Naive thymus-derived CD8-positive, alpha-beta T cell (primary cell): ENCODE measurements around the gene RERE. TPM values are rescaled to one million over a fixed set of nuclear protein-coding genes. Genes with fewer than 3 reads are reported as not detected.
"Not testable (repeated sequence)": the region's sequence is repeated elsewhere in the genome, so short reads cannot be mapped to it uniquely, and the experiment has no call there.

Experiments used
- ATAC-seq, 2 donors: fragments of 150-1000 bp; cut with Tn5 transposase in 1 of 2; sonication (Bioruptor Pico), chemical (Tn5 transposase) in 1 of 2; 1 replicate in 1 of 2; 2 replicates in 1 of 2; pipeline ENCODE4 v1.10.0; 2021; ENCODE audit warnings: mild to moderate bottlenecking in 2 of 2, moderate library complexity in 2 of 2
- POLR2A ChIA-PET: fragments of 350-600 bp; sonication (Branson Sonifier 250); formaldehyde crosslinking; loops from one replicate; lab custom pipeline; 2021; ENCODE audit warnings: antibody characterized with exemption; lab: Charles Lee
- DNase-seq, 10 donors: peaks; one replicate each; pipeline versions ENCODE4 v3.0.0 to v3.0.0-alpha.2; 2020 to 2022
- H3K27ac Mint-ChIP-seq, 10 donors: one replicate each; pipeline ENCODE4 v1.8.0; 2020 to 2022; ENCODE audit warnings: mild to moderate bottlenecking in 10 of 10, mixed read lengths in 10 of 10, moderate library complexity in 4 of 10, inconsistent platforms in 1 of 10
- H3K27me3 Mint-ChIP-seq, 5 donors: one replicate each; pipeline ENCODE4 v1.8.0; 2021 to 2022; ENCODE audit warnings: mixed read lengths in 5 of 5
- H3K36me3 Mint-ChIP-seq, 3 donors: one replicate each; pipeline ENCODE4 v1.8.0; 2020 to 2022; ENCODE audit warnings: mixed read lengths in 3 of 3, mild to moderate bottlenecking in 2 of 3, inconsistent platforms in 1 of 3
- H3K4me1 Mint-ChIP-seq, 4 donors: one replicate each; pipeline ENCODE4 v1.8.0; 2021 to 2022; ENCODE audit warnings: mixed read lengths in 4 of 4
- H3K4me3 Mint-ChIP-seq, 10 donors: one replicate each; pipeline ENCODE4 v1.8.0; 2020 to 2022; ENCODE audit warnings: mild to moderate bottlenecking in 10 of 10, mixed read lengths in 10 of 10, moderate library complexity in 6 of 10, inconsistent platforms in 1 of 10
- H3K9me3 Mint-ChIP-seq, 9 donors: one replicate each; pipeline ENCODE4 v1.8.0; 2020 to 2022; ENCODE audit warnings: mixed read lengths in 9 of 9, mild to moderate bottlenecking in 3 of 9, inconsistent platforms in 1 of 9, moderate library complexity in 1 of 9
- polyA plus RNA-seq, 3 donors: library from polyadenylated mRNA; unstranded; fragments of 300-500 nt; fragmentation: Illumina TruSeq; gene quantifications; one replicate each; pipeline ENCODE4 v1.2.3, GENCODE V29; 2021
- total RNA-seq, 8 experiments: library from RNA in 2 of 8; stranded (reverse) in 2 of 8; gene quantifications; one replicate each; pipeline ENCODE4 v1.2.3 and lab custom pipeline; 2021 to 2026

The RERE gene
- total and polyA plus RNA-seq, 5 experiments from 2014 or later, result 4.1 to 84.2 (median 8.8) TPM

- H3K36me3 Mint-ChIP-seq, result peaks cover 0 to 24% (median 5%) of the 10 kb centered on the region in 3 donors
- ATAC-seq (peak; percentile 93 to 96), DNase-seq (peak in 9 of 10 donors; percentile 27 to 70 (median 53))
- H3K4me1 Mint-ChIP-seq, result peaks cover 17 to 51% (median 44%) of the 10 kb centered on the region in 4 donors
- peak overlapping the region; percentile 61 to 85 (median 73) for H3K4me3 Mint-ChIP-seq
- POLR2A ChIA-PET, result interaction anchor here (0.5 to 4.7 kb wide), 6 partner anchors 11 to 632 kb away, joined by 3 to 28 read pairs (median 5); no protein-coding TSS in a partner anchor
- H3K27ac Mint-ChIP-seq, result peak overlapping the region; percentile 89 to 97 (median 94)
- H3K27me3 Mint-ChIP-seq, result no peaks in the 10 kb centered on the region
- no peaks in the 10 kb centered on the region for H3K9me3 Mint-ChIP-seq
Observed at GRCh38 chr1:8510041-8510823, 307.2 kb downstream of the RERE start.

GRCh38 chr1:8509579-8509978, 307.9 kb downstream of the RERE start:
- H3K36me3 Mint-ChIP-seq, result peaks cover 0 to 30% (median 7%) of the 10 kb centered on the region in 3 donors
- peak overlapping the region; percentile 61 to 85 (median 73) for H3K4me3 Mint-ChIP-seq
- ATAC-seq, result no peak
- H3K27me3 Mint-ChIP-seq, result no peaks in the 10 kb centered on the region
- H3K9me3 Mint-ChIP-seq, result no peaks in the 10 kb centered on the region
- no peak for DNase-seq
- POLR2A ChIA-PET, result interaction anchor here (1.6 to 4.7 kb wide), 2 partner anchors 11 to 16 kb away, joined by 4 to 28 read pairs; no protein-coding TSS in a partner anchor
- H3K27ac Mint-ChIP-seq, result peak overlapping the region; percentile 89 to 97 (median 94)
- H3K4me1 Mint-ChIP-seq, result peaks cover 17 to 47% (median 41%) of the 10 kb centered on the region in 4 donors

GRCh38 chr1:8506995-8507615, 310.3 kb downstream of the RERE start:
- POLR2A ChIA-PET, result no interaction called here
- H3K9me3 Mint-ChIP-seq, result no peaks in the 10 kb centered on the region
- peak overlapping the region in 1 of 10 donors; percentile 22 for H3K4me3 Mint-ChIP-seq
- no peak for DNase-seq
- H3K4me1 Mint-ChIP-seq, result peaks cover 14 to 38% (median 33%) of the 10 kb centered on the region in 4 donors
- no peaks in the 10 kb centered on the region for H3K27me3 Mint-ChIP-seq
- H3K36me3 Mint-ChIP-seq, result peaks cover 0 to 36% (median 7%) of the 10 kb centered on the region in 3 donors
- no peak for ATAC-seq
- H3K27ac Mint-ChIP-seq, result peak overlapping the region in 3 of 10 donors; percentile 56 to 90 (median 57)

GRCh38 chr1:8506456-8506855, 311.0 kb downstream of the RERE start:
- DNase-seq (no peak), ATAC-seq (no peak)
- Mint-ChIP-seq H3K27ac (peak overlapping the region in 3 of 10 donors; percentile 16 to 56 (median 36)), H3K27me3 (no peaks in the 10 kb centered on the region), H3K36me3 (peaks cover 0 to 36% (median 7%) of the 10 kb centered on the region in 3 donors), H3K4me1 (peaks cover 14 to 34% (median 29%) of the 10 kb centered on the region in 4 donors), H3K4me3 (no peak overlapping the region), H3K9me3 (no peaks in the 10 kb centered on the region)
- POLR2A ChIA-PET, result no interaction called here

- no peak for DNase-seq
- peaks cover 0 to 38% (median 15%) of the 10 kb centered on the region in 3 donors for H3K36me3 Mint-ChIP-seq
- no peak overlapping the region for H3K4me3 Mint-ChIP-seq
- H3K27ac Mint-ChIP-seq, result no peak overlapping the region
- H3K4me1 Mint-ChIP-seq, result peaks cover 2 to 17% (median 9%) of the 10 kb centered on the region in 4 donors
- no peak for ATAC-seq
- peaks cover 0 to 5% (median 0%) of the 10 kb centered on the region in 9 donors for H3K9me3 Mint-ChIP-seq
- POLR2A ChIA-PET, result no interaction called here
- H3K27me3 Mint-ChIP-seq, result no peaks in the 10 kb centered on the region
Observed at GRCh38 chr1:8503842-8504241, 313.6 kb downstream of the RERE start.

GRCh38 chr1:8502949-8503348, 314.5 kb downstream of the RERE start:
- H3K4me1 Mint-ChIP-seq, result peaks cover under 1 to 11% (median 4%) of the 10 kb centered on the region in 4 donors
- H3K36me3 Mint-ChIP-seq, result peaks cover 0 to 32% (median 15%) of the 10 kb centered on the region in 3 donors
- POLR2A ChIA-PET, result not testable (repeated sequence)

GRCh38 chr1:8497210-8497819, 320.1 kb downstream of the RERE start:
- ATAC-seq (no peak), DNase-seq (no peak)
- POLR2A ChIA-PET, result no interaction called here
- Mint-ChIP-seq H3K9me3 (peaks cover 0 to 5% (median 0%) of the 10 kb centered on the region in 9 donors), H3K4me1 (peaks cover 0 to 35% (median 12%) of the 10 kb centered on the region in 4 donors), H3K36me3 (peaks cover 0 to 52% (median 32%) of the 10 kb centered on the region in 3 donors), H3K4me3 (no peak overlapping the region), H3K27ac (peak overlapping the region in 6 of 10 donors; percentile 1 to 39 (median 21)), H3K27me3 (no peaks in the 10 kb centered on the region)

More at GRCh38 chr1:8502949-8503348, 314.5 kb downstream of the RERE start:
- H3K27ac Mint-ChIP-seq, DNase-seq, H3K27me3 Mint-ChIP-seq, H3K9me3 Mint-ChIP-seq, H3K4me3 Mint-ChIP-seq, ATAC-seq: not testable (repeated sequence)

- ATAC-seq, result no peak
- H3K36me3 Mint-ChIP-seq, result peaks cover 0 to 59% (median 34%) of the 10 kb centered on the region in 3 donors
- peak overlapping the region in 7 of 10 donors; percentile 22 to 77 (median 66) for H3K27ac Mint-ChIP-seq
- POLR2A ChIA-PET, result interaction anchor here (0.6 kb wide), 1 partner anchor 431 kb away, joined by 3 read pairs; no protein-coding TSS in a partner anchor
- H3K4me3 Mint-ChIP-seq, result peak overlapping the region in 1 of 10 donors; percentile 15
- peaks cover 0 to 40% (median 16%) of the 10 kb centered on the region in 4 donors for H3K4me1 Mint-ChIP-seq
- peaks cover 0 to 5% (median 0%) of the 10 kb centered on the region in 9 donors for H3K9me3 Mint-ChIP-seq
- DNase-seq, result peak in 1 of 10 donors; percentile 25
- no peaks in the 10 kb centered on the region for H3K27me3 Mint-ChIP-seq
Observed at GRCh38 chr1:8496473-8496872, 321.0 kb downstream of the RERE start.

GRCh38 chr1:8495928-8496401, 321.5 kb downstream of the RERE start:
- Mint-ChIP-seq H3K4me3 (no peak overlapping the region), H3K27me3 (no peaks in the 10 kb centered on the region), H3K9me3 (peaks cover 0 to 5% (median 0%) of the 10 kb centered on the region in 9 donors), H3K4me1 (peaks cover 0 to 40% (median 16%) of the 10 kb centered on the region in 4 donors), H3K27ac (peak overlapping the region in 4 of 10 donors; percentile 10 to 76 (median 66)), H3K36me3 (peaks cover 0 to 61% (median 34%) of the 10 kb centered on the region in 3 donors)
- POLR2A ChIA-PET, result no interaction called here
- peak in 1 of 10 donors; percentile 7 for DNase-seq
- ATAC-seq, result no peak

GRCh38 chr1:8494681-8495080, 322.8 kb downstream of the RERE start:
- ATAC-seq (no peak), DNase-seq (no peak)
- Mint-ChIP-seq H3K27ac (peak overlapping the region in 1 of 10 donors; percentile 51), H3K4me3 (no peak overlapping the region), H3K27me3 (no peaks in the 10 kb centered on the region), H3K36me3 (peaks cover 0 to 69% (median 35%) of the 10 kb centered on the region in 3 donors), H3K4me1 (peaks cover 0 to 40% (median 16%) of the 10 kb centered on the region in 4 donors), H3K9me3 (peaks cover 0 to 1% (median 0%) of the 10 kb centered on the region in 9 donors)
- POLR2A ChIA-PET, result no interaction called here

GRCh38 chr1:8493916-8494540, 323.4 kb downstream of the RERE start:
- peaks cover 0 to 40% (median 14%) of the 10 kb centered on the region in 4 donors for H3K4me1 Mint-ChIP-seq
- H3K27ac Mint-ChIP-seq, result peak overlapping the region in 2 of 10 donors; percentile 8 to 10
- H3K27me3 Mint-ChIP-seq, result no peaks in the 10 kb centered on the region
- POLR2A ChIA-PET, result no interaction called here
- no peaks in the 10 kb centered on the region for H3K9me3 Mint-ChIP-seq
- no peak for ATAC-seq
- H3K36me3 Mint-ChIP-seq, result peaks cover 0 to 72% (median 34%) of the 10 kb centered on the region in 3 donors
- H3K4me3 Mint-ChIP-seq, result no peak overlapping the region
- DNase-seq, result no peak
